Measurements from ENCODE around the gene RPL38.

- no peak for TF ChIP-seq POLR2AphosphoS5 (IDR thresholded peaks at IDR 0.05; ENCODE audit: low read depth)
- no peak for TF ChIP-seq CTCF (conservative IDR thresholded peaks at IDR 0.05; ENCODE audit: low read depth in 2 of 2)
- no peak for TF ChIP-seq ZNF331 (CRISPR knock-in tag; IDR thresholded peaks at IDR 0.05; ENCODE audit: low read depth)
- TF ChIP-seq REST (IDR thresholded peaks at IDR 0.05; ENCODE audit: unreplicated experiment), result no peak
- TF ChIP-seq EZH2 (IDR thresholded peaks at IDR 0.05; ENCODE audit: low read depth, unreplicated experiment), result no peak
- no peak for TF ChIP-seq NANOG (IDR thresholded peaks at IDR 0.05; ENCODE audit: borderline replicate concordance)
- TF ChIP-seq CREB1 (CRISPR knock-in tag; IDR thresholded peaks at IDR 0.05; ENCODE audit: low read depth), result no peak
- no peak for TF ChIP-seq EZH2phosphoT487 (IDR thresholded peaks at IDR 0.05; ENCODE audit: unreplicated experiment)
- no peak for TF ChIP-seq ZNF114 (CRISPR knock-in tag; IDR thresholded peaks at IDR 0.05)
- no peak for TF ChIP-seq STAT1 (IDR thresholded peaks at IDR 0.05; ENCODE audit: unreplicated experiment)
- no peak for TF ChIP-seq JUNB (IDR thresholded peaks at IDR 0.05; ENCODE audit: unreplicated experiment)
- no peak for TF ChIP-seq ZNF462 (CRISPR knock-in tag; IDR thresholded peaks at IDR 0.05)
- no peak for TF ChIP-seq ETS1 (IDR thresholded peaks at IDR 0.05)
Observed at GRCh38 chr17:74233937-74234336, 30.5 kb downstream of the RPL38 start.

All from GM23338 (cell line).